ENCODE data around the gene ZNF280A.

- TF ChIP-seq POLR2A (IDR thresholded peaks at IDR 0.05; ENCODE audit: low read length): no peak
- TF ChIP-seq GATA1 (IDR thresholded peaks at IDR 0.05; ENCODE audit: low read depth, low read length): no peak
Measured at GRCh38 chr22:22550789-22551434, 30.8 kb upstream of the ZNF280A start.

Measured in erythroblast (primary cell).